CD4-positive, alpha-beta T cell treated with Interleukin-17A for 1 hour (primary cell): Measurements from ENCODE around the gene EML3.
A peak's percentile ranks its signal among the peaks of the same experiment; 100 is the strongest.
"Not testable (repeated sequence)": the region's sequence is repeated elsewhere in the genome, so short reads cannot be mapped to it uniquely, and the experiment has no call there.

Source experiments
- DNase-seq: peaks from one replicate; pipeline ENCODE4 v3.0.0-alpha.2; 2020

Gene EML3

GRCh38 chr11:62616957-62617356 is 4.4 kb upstream of the EML3 start:
- not testable (repeated sequence) for DNase-seq

- no peak for DNase-seq
These were observed 2.9 kb upstream of the EML3 start for GRCh38 chr11:62615521-62615920.

GRCh38 chr11:62614275-62614674 is 1.7 kb upstream of the EML3 start:
- no peak for DNase-seq

GRCh38 chr11:62613291-62613778 is 760 bp upstream of the EML3 start:
- no peak for DNase-seq

GRCh38 chr11:62611705-62612365 is 740 bp downstream of the EML3 start:
- no peak for DNase-seq

GRCh38 chr11:62610814-62611704 is 1.5 kb downstream of the EML3 start:
- no peak for DNase-seq

- DNase-seq = no peak
These were observed 2.2 kb downstream of the EML3 start for GRCh38 chr11:62610403-62610802.

- DNase-seq = no peak
These were observed 3.8 kb downstream of the EML3 start for GRCh38 chr11:62608776-62609175.

GRCh38 chr11:62607714-62608113 is 4.9 kb downstream of the EML3 start:
- no peak for DNase-seq

- no peak for DNase-seq
These were observed 6.7 kb downstream of the EML3 start for GRCh38 chr11:62605902-62606301.

- DNase-seq = no peak
These were observed 7.1 kb downstream of the EML3 start for GRCh38 chr11:62605467-62605866.

- DNase-seq = no peak
These were observed 8.0 kb downstream of the EML3 start for GRCh38 chr11:62604460-62605120.

- DNase-seq = no peak
These were observed 8.7 kb downstream of the EML3 start for GRCh38 chr11:62603776-62604299.

GRCh38 chr11:62603072-62603408 is 9.5 kb downstream of the EML3 start:
- DNase-seq = no peak

GRCh38 chr11:62602141-62603071 is 10.2 kb downstream of the EML3 start:
- no peak for DNase-seq

- peak; percentile 99 for DNase-seq
These were observed 11.0 kb downstream of the EML3 start, which contains the start of gene MTA2 for GRCh38 chr11:62601372-62602140. Gene MTA2, minus strand, starts transcription at chr11:62601865. Its CDS starts 415 bp downstream, at chr11:62601450.

GRCh38 chr11:62601122-62601371 is 11.5 kb downstream of the EML3 start:
- DNase-seq = peak; percentile 52

GRCh38 chr11:62600367-62601121 is 12.0 kb downstream of the EML3 start:
- peak; percentile 35 for DNase-seq

- peak; percentile 57 for DNase-seq
These were observed 12.7 kb downstream of the EML3 start for GRCh38 chr11:62599901-62600300.

- DNase-seq = peak; percentile 99
These were observed 13.4 kb downstream of the EML3 start for GRCh38 chr11:62599069-62599696.
